SK-N-SH treated with all-trans-retinoic acid at 6 μM for 48 hours (cell line): ENCODE measurements around the gene PVRIG.
"Not testable (repeated sequence)": the region's sequence is repeated elsewhere in the genome, so short reads cannot be mapped to it uniquely, and the experiment has no call there.

Source experiments
- PPARA ChIP-seq: fragments of 250-450 bp; sonication (Bioruptor Pico); IDR thresholded peaks from 2 replicates; pipeline ENCODE4 v1.5.0; 2020; ENCODE audit warnings: mild to moderate bottlenecking, borderline replicate concordance
- RARB ChIP-seq: fragments of 250-450 bp; sonication (Bioruptor Pico); IDR thresholded peaks from 2 replicates; pipeline ENCODE4 v1.8.0; 2021; ENCODE audit warnings: mild to moderate bottlenecking, moderate library complexity
- TCF4 ChIP-seq: fragments of 250-450 bp; sonication (Bioruptor Pico); IDR thresholded peaks from 2 replicates; pipeline ENCODE4 v1.8.0; 2021; ENCODE audit warnings: mild to moderate bottlenecking, moderate library complexity, borderline replicate concordance
- TOX ChIP-seq: fragments of 250-450 bp; sonication (Bioruptor Pico); IDR thresholded peaks from 2 replicates; pipeline ENCODE4 v1.8.0; 2021; ENCODE audit warnings: mild to moderate bottlenecking, moderate library complexity, borderline replicate concordance
- ZC3H10 ChIP-seq: fragments of 250-450 bp; sonication (Bioruptor Pico); IDR thresholded peaks from 2 replicates; pipeline ENCODE4 v1.5.1; 2021; ENCODE audit warnings: mild to moderate bottlenecking, moderate library complexity
- ZFP30 ChIP-seq: fragments of 450-650 bp; formaldehyde crosslinking; IDR thresholded peaks from 2 replicates; pipeline ENCODE4 v1.5.0; 2022; ENCODE audit warnings: mild to moderate bottlenecking, moderate library complexity

- TF ChIP-seq PPARA (CRISPR knock-in tag); TOX (CRISPR knock-in tag); TCF4; ZC3H10; RARB (CRISPR knock-in tag); ZFP30 (CRISPR knock-in tag): not testable (repeated sequence)
Observed at GRCh38 chr7:100262896-100263295, 43.1 kb downstream of the PVRIG start.
